Subcutaneous abdominal adipose tissue (tissue), 5 donors: ENCODE results near the gene CCL15.

Experiments
- H3K27ac ChIP-seq: one replicate; pipeline ENCODE4 v1.7.0; 2013; ENCODE audit warnings: low read depth, mild to moderate bottlenecking, inconsistent platforms, low read length, moderate library complexity
- H3K27me3 ChIP-seq, 5 donors: one replicate each; pipeline ENCODE4 v1.7.0; 2013; ENCODE audit warnings: low read length in 5 of 5, inconsistent platforms in 1 of 5; ENCODE audit not compliant: control insufficient read depth in 5 of 5, insufficient read depth in 4 of 5
- H3K36me3 ChIP-seq, 5 donors: one replicate each; pipeline ENCODE4 v1.7.0; 2013; ENCODE audit warnings: low read length in 5 of 5; ENCODE audit not compliant: control insufficient read depth in 5 of 5, insufficient read depth in 5 of 5
- H3K4me1 ChIP-seq, 5 donors: one replicate each; pipeline ENCODE4 v1.7.0; 2013; ENCODE audit warnings: low read length in 5 of 5, mild to moderate bottlenecking in 3 of 5, moderate library complexity in 1 of 5; ENCODE audit not compliant: control insufficient read depth in 5 of 5, insufficient read depth in 5 of 5
- H3K4me3 ChIP-seq, 5 donors: one replicate each; pipeline ENCODE4 v1.7.0; 2013; ENCODE audit warnings: low read length in 5 of 5, low read depth in 1 of 5
- H3K9ac ChIP-seq, 5 donors: one replicate each; pipeline ENCODE4 v1.7.0; 2013; ENCODE audit warnings: low read length in 5 of 5, mild to moderate bottlenecking in 4 of 5, moderate library complexity in 3 of 5
- H3K9me3 ChIP-seq, 5 donors: one replicate each; pipeline ENCODE4 v1.7.0; 2013; ENCODE audit warnings: low read length in 5 of 5; ENCODE audit not compliant: control insufficient read depth in 5 of 5
- donor health status: healthy.
- donor health status: healthy.
- donor health status: healthy.
- donor health status: healthy.
- donor health status: healthy.

Gene CCL15

GRCh38 chr17:35977509-35977908 is 23.8 kb downstream of the CCL15 start:
- H3K9ac ChIP-seq = no peak overlapping the region
- H3K36me3 ChIP-seq = peaks cover 0 to 6% (median 0%) of the 10 kb centered on the region in 5 donors
- H3K9me3 ChIP-seq = no peaks in the 10 kb centered on the region
- no peak overlapping the region for H3K4me3 ChIP-seq
- H3K4me1 ChIP-seq = peaks cover 0 to 33% (median 10%) of the 10 kb centered on the region in 5 donors
- H3K27me3 ChIP-seq = peaks cover 0 to 5% (median 0%) of the 10 kb centered on the region in 5 donors
- H3K27ac ChIP-seq = no peak overlapping the region

- H3K9me3 ChIP-seq = no peaks in the 10 kb centered on the region
- peak overlapping the region; percentile 27 for H3K27ac ChIP-seq
- H3K9ac ChIP-seq = no peak overlapping the region
- peaks cover 2 to 41% (median 14%) of the 10 kb centered on the region in 5 donors for H3K4me1 ChIP-seq
- peaks cover 0 to 5% (median 0%) of the 10 kb centered on the region in 5 donors for H3K27me3 ChIP-seq
- no peak overlapping the region for H3K4me3 ChIP-seq
- no peaks in the 10 kb centered on the region for H3K36me3 ChIP-seq
These were observed 27.8 kb downstream of the CCL15 start for GRCh38 chr17:35973333-35974260.

DNA sequence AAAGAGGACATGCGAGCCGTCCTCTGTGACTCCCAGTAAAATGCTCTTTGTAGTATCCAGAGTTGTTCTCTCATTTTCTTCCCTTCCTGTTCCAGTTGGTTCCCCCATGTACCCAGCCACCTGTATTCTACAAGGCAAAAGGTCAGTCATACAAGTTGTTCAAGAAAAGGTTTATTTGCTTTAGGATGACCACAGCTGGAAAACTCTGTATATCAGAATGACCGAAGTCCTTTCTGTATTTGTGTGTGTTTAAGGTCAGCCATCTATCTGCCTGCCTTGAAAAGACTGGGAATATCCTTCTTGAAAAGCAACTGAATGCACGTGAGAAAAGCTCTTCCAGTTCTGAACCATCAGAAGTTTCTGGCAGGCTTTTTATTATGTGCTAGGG is 28.4 kb downstream of the CCL15 start:
- H3K27ac ChIP-seq = peak overlapping the region; percentile 27
- H3K4me1 ChIP-seq = peaks cover 2 to 41% (median 14%) of the 10 kb centered on the region in 5 donors
- no peaks in the 10 kb centered on the region for H3K36me3 ChIP-seq
- H3K27me3 ChIP-seq = peaks cover 0 to 1% (median 0%) of the 10 kb centered on the region in 5 donors
- H3K4me3 ChIP-seq = no peak overlapping the region
- H3K9ac ChIP-seq = no peak overlapping the region
- no peaks in the 10 kb centered on the region for H3K9me3 ChIP-seq

DNA sequence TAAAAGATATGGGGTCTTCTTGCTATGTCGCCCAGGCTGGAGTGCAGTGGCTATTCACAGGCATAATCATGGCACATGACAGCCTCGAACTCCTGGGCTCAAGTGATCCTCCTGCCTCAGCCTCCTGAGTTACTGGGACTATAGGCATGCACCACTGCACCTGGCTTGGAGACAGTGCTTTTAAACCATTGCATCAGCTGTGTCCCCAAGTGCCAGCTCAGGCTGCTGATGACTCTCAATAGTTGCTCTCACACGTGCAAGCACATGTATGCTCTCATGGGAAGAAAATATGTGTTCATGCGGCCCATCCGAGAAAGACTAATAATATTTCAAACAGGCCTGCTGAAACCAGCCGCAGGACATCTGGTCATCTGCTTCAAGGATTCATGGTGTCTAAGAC is 28.8 kb downstream of the CCL15 start:
- Histone ChIP-seq H3K9me3 (no peaks in the 10 kb centered on the region), H3K4me3 (no peak overlapping the region), H3K4me1 (peaks cover 2 to 41% (median 14%) of the 10 kb centered on the region in 5 donors), H3K9ac (no peak overlapping the region), H3K27me3 (no peaks in the 10 kb centered on the region), H3K36me3 (no peaks in the 10 kb centered on the region), H3K27ac (peak overlapping the region; percentile 27)

- no peak overlapping the region for H3K9ac ChIP-seq
- no peaks in the 10 kb centered on the region for H3K36me3 ChIP-seq
- no peak overlapping the region for H3K4me3 ChIP-seq
- H3K4me1 ChIP-seq = peaks cover 2 to 41% (median 14%) of the 10 kb centered on the region in 5 donors
- no peak overlapping the region for H3K27ac ChIP-seq
- no peaks in the 10 kb centered on the region for H3K9me3 ChIP-seq
- H3K27me3 ChIP-seq = no peaks in the 10 kb centered on the region
These were observed 29.3 kb downstream of the CCL15 start for GRCh38 chr17:35972066-35972465.

DNA sequence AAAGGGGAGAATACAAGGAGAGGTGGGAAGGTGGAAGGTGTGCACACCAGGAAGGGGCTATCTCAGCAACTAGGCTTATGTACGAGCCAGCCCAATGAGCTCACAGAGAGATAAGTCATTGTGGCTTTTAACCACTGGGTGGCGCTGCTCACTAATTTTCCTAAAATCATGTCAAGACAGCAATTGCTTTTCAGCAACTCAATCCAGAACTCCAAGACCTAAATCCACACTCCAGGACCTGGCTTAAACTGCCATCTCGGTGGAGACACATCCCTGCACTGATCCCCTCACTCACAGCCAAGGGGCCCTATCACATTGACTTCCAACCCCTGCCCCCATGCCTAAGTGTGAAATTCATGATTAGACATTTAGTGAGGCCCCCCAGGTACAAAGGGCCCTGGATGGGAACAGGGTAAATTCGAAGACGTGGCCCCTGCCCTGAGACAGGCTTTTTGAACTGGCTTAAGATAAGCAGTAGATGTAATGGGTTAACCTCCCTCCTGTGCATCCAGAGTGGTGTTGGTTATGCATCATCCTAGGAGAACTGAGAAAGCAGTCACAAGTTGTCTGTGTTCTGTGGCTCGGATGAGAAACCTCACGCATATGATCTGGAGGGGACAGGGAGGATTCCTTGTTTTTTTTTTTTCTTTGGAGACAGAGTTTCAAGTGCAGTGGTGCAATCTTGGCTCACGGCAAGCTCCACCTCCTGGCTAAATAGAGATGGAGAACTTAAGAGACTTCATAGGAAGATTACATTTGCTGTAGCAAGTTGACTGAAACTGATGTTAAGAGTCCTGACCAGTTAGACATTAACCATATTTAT is 31.6 kb downstream of the CCL15 start:
- H3K9ac ChIP-seq = no peak overlapping the region
- no peak overlapping the region for H3K27ac ChIP-seq
- no peaks in the 10 kb centered on the region for H3K9me3 ChIP-seq
- no peaks in the 10 kb centered on the region for H3K36me3 ChIP-seq
- no peaks in the 10 kb centered on the region for H3K27me3 ChIP-seq
- H3K4me3 ChIP-seq = no peak overlapping the region
- peaks cover 0 to 35% (median 10%) of the 10 kb centered on the region in 5 donors for H3K4me1 ChIP-seq

GRCh38 chr17:35968520-35969054 is 32.8 kb downstream of the CCL15 start:
- Histone ChIP-seq H3K4me3 (no peak overlapping the region), H3K9me3 (no peaks in the 10 kb centered on the region), H3K4me1 (peaks cover 0 to 30% (median 6%) of the 10 kb centered on the region in 5 donors), H3K36me3 (no peaks in the 10 kb centered on the region), H3K27me3 (no peaks in the 10 kb centered on the region), H3K9ac (no peak overlapping the region), H3K27ac (no peak overlapping the region)

DNA sequence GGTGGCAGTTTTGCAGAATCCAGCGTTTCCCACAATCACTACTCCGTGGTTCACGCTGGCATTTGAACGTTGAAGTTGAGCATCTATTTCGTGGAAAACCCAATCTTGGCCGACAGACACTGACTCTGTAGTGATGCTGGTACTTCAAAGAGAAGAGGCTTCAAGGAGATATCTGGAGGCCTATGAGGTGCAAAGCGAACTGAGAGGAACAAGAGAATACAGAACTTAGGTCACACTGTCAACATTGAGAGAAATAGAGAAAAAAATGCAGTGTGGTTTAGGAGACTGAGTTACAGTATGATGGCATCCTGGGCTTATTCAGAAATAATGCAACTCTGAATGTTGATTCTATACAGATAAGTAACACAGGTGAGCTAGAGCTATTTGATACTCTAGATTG is 36.1 kb downstream of the CCL15 start:
- Histone ChIP-seq H3K9ac (no peak overlapping the region), H3K4me1 (peaks cover 0 to 6% (median 4%) of the 10 kb centered on the region in 5 donors), H3K9me3 (no peaks in the 10 kb centered on the region), H3K36me3 (no peaks in the 10 kb centered on the region), H3K4me3 (no peak overlapping the region), H3K27ac (no peak overlapping the region), H3K27me3 (no peaks in the 10 kb centered on the region)

- Histone ChIP-seq H3K27me3 (peaks cover 0 to 2% (median 0%) of the 10 kb centered on the region in 5 donors), H3K27ac (no peak overlapping the region), H3K9ac (no peak overlapping the region)
These were observed 37.7 kb downstream of the CCL15 start for GRCh38 chr17:35963663-35964062.

More at GRCh38 chr17:35963663-35964062, 37.7 kb downstream of the CCL15 start:
- Histone ChIP-seq H3K4me3 (no peak overlapping the region), H3K36me3 (no peaks in the 10 kb centered on the region), H3K4me1 (no peaks in the 10 kb centered on the region), H3K9me3 (no peaks in the 10 kb centered on the region)
